IMR-90 (cell line): ENCODE results near the gene CBFA2T3. TPM values are rescaled to one million over a fixed set of nuclear protein-coding genes. Genes with fewer than 3 reads are reported as not detected.

ENCODE experiments used
- ATAC-seq: fragments of 200-7000 bp; cut with Tn5 transposase; 2 replicates; pipeline ENCODE4 v1.9.1; 2020; ENCODE audit warnings: low read depth, mild to moderate bottlenecking, moderate library complexity
- BruUV-seq: library from RNA; stranded (reverse); fragments of 400-500 nt; replicated peaks from 2 replicates; lab custom pipeline; 2021; lab: Mats Ljungman, UMichigan
- CTCF ChIA-PET: fragments of 300-600 bp; formaldehyde crosslinking; extraction: SDS; loops from one replicate; lab custom pipeline; 2021; ENCODE audit warnings: antibody characterized with exemption; lab: Yijun Ruan, JAX
- POLR2A ChIA-PET: fragments of 300-600 bp; sonication (Branson Sonifier 250); formaldehyde crosslinking; loops from one replicate; lab custom pipeline; 2022; ENCODE audit warnings: antibody characterized with exemption; ENCODE audit not compliant: unreplicated experiment; lab: Charles Lee
- DNase-seq: peaks from one replicate; pipeline ENCODE4 v3.0.0; 2013
- H2AFZ ChIP-seq: replicated peaks from 2 replicates; pipeline ENCODE3; 2013; ENCODE audit warnings: low read length, mild to moderate bottlenecking; ENCODE audit not compliant: poor library complexity
- H2AK5ac ChIP-seq: 2 replicates; pipeline ENCODE4 v1.6.1; 2013; ENCODE audit warnings: low read depth, low read length, inconsistent platforms
- H2AK9ac ChIP-seq: replicated peaks from 2 replicates; pipeline ENCODE3; 2013; ENCODE audit warnings: mild to moderate bottlenecking, low read depth, low read length, moderate library complexity; ENCODE audit not compliant: poor library complexity
- H2BK120ac ChIP-seq: 2 replicates; pipeline ENCODE4 v1.6.1; 2013; ENCODE audit warnings: low read depth, low read length, inconsistent platforms
- H2BK15ac ChIP-seq: 3 replicates; pipeline ENCODE4 v1.6.1; 2013; ENCODE audit warnings: low read depth, low read length, inconsistent platforms
- H2BK20ac ChIP-seq: 2 replicates; pipeline ENCODE4 v1.6.1; 2013; ENCODE audit warnings: low read depth, mild to moderate bottlenecking, inconsistent platforms, low read length, moderate library complexity
- H2BK5ac ChIP-seq: 2 replicates; pipeline ENCODE4 v1.6.1; 2013; ENCODE audit warnings: mild to moderate bottlenecking, low read depth, low read length, inconsistent platforms; ENCODE audit not compliant: poor library complexity, severe bottlenecking
- H3K14ac ChIP-seq: replicated peaks from 2 replicates; pipeline ENCODE4 v1.6.1; 2013; ENCODE audit warnings: low read depth, low read length, inconsistent platforms
- H3K18ac ChIP-seq: 2 replicates; pipeline ENCODE4 v1.6.1; 2013; ENCODE audit warnings: low read depth, low read length, control low read depth
- H3K23ac ChIP-seq: 2 replicates; pipeline ENCODE4 v1.6.1; 2013; ENCODE audit warnings: low read depth, low read length, inconsistent platforms
- H3K27ac ChIP-seq: 2 replicates; pipeline ENCODE4 v1.5.1; 2013; ENCODE audit warnings: mild to moderate bottlenecking, control low read depth, low read length; ENCODE audit not compliant: insufficient read depth
- H3K27me3 ChIP-seq: 2 replicates; pipeline ENCODE4 v1.6.1; 2013; ENCODE audit warnings: low read length; ENCODE audit not compliant: control insufficient read depth, insufficient read depth
- H3K36me3 ChIP-seq: 2 replicates; pipeline ENCODE4 v1.6.1; 2013; ENCODE audit warnings: low read length, mixed read lengths; ENCODE audit not compliant: control insufficient read depth, insufficient read depth
- H3K4ac ChIP-seq: 2 replicates; pipeline ENCODE4 v1.6.1; 2013; ENCODE audit warnings: low read depth, low read length, inconsistent platforms
- H3K4me1 ChIP-seq: 2 replicates; pipeline ENCODE4 v1.6.1; 2013; ENCODE audit warnings: low read length, mixed read lengths; ENCODE audit not compliant: control insufficient read depth, insufficient read depth
- H3K4me2 ChIP-seq: 2 replicates; pipeline ENCODE4 v1.6.1; 2013; ENCODE audit warnings: low read depth, mild to moderate bottlenecking, control low read depth, low read length, moderate library complexity
- H3K4me3 ChIP-seq: 2 replicates; pipeline ENCODE4 v1.5.1; 2013; ENCODE audit warnings: low read depth, mild to moderate bottlenecking, control low read depth, low read length, moderate library complexity; ENCODE audit not compliant: insufficient read depth
- H3K56ac ChIP-seq: 2 replicates; pipeline ENCODE4 v1.6.1; 2013; ENCODE audit warnings: low read length, inconsistent platforms; ENCODE audit not compliant: insufficient read depth; ENCODE audit errors: extremely low read depth
- H3K79me1 ChIP-seq, 2 experiments: 2 replicates each; pipeline ENCODE4 v1.6.1; 2013; ENCODE audit warnings: low read length in 2 of 2, inconsistent platforms in 1 of 2, low read depth in 1 of 2
- H3K9ac ChIP-seq: 2 replicates; pipeline ENCODE4 v1.6.1; 2013; ENCODE audit warnings: low read depth, low read length, control low read depth
- H3K9me1 ChIP-seq: 2 replicates; pipeline ENCODE4 v1.6.1; 2013; ENCODE audit warnings: low read length, inconsistent platforms; ENCODE audit not compliant: insufficient read depth
- H3K9me3 ChIP-seq: 2 replicates; pipeline ENCODE4 v1.6.1; 2013; ENCODE audit warnings: low read length; ENCODE audit not compliant: control insufficient read depth, insufficient read depth
- H4K20me1 ChIP-seq: 2 replicates; pipeline ENCODE4 v1.6.1; 2013; ENCODE audit warnings: low read length, inconsistent platforms; ENCODE audit not compliant: insufficient read depth
- H4K5ac ChIP-seq: 2 replicates; pipeline ENCODE4 v1.6.1; 2013; ENCODE audit warnings: mild to moderate bottlenecking, low read depth, low read length, control low read depth
- H4K8ac ChIP-seq, 2 experiments: 2 replicates each; pipeline ENCODE4 v1.6.1; 2013; ENCODE audit warnings: low read depth in 2 of 2, low read length in 2 of 2, control low read depth in 1 of 2, inconsistent platforms in 1 of 2
- H4K91ac ChIP-seq: 2 replicates; pipeline ENCODE4 v1.6.1; 2013; ENCODE audit warnings: low read depth, low read length, inconsistent platforms; ENCODE audit not compliant: insufficient read depth
- CHD1 ChIP-seq: IDR thresholded peaks from 2 replicates; pipeline ENCODE4 v1.6.1; 2012; ENCODE audit warnings: low read depth, low read length, improper control_type of control experiment
- MAZ ChIP-seq: IDR thresholded peaks from 2 replicates; pipeline ENCODE4 v1.6.1; 2012; ENCODE audit warnings: low read depth, mild to moderate bottlenecking, low read length, improper control_type of control experiment, moderate library complexity, borderline replicate concordance
- MXI1 ChIP-seq: IDR thresholded peaks from 2 replicates; pipeline ENCODE4 v1.6.1; 2012; ENCODE audit warnings: low read depth, mild to moderate bottlenecking, low read length, moderate library complexity, borderline replicate concordance
- NFE2L2 ChIP-seq: fragments of 150-350 bp; IDR thresholded peaks from 2 replicates; pipeline ENCODE4 v1.6.1; 2016; ENCODE audit warnings: low read depth, mild to moderate bottlenecking, low read length
- POLR2A ChIP-seq: IDR thresholded peaks from 2 replicates; pipeline ENCODE4 v1.6.1; 2012; ENCODE audit warnings: mild to moderate bottlenecking, low read depth, low read length
- RCOR1 ChIP-seq: IDR thresholded peaks from 2 replicates; pipeline ENCODE4 v1.6.1; 2012; ENCODE audit warnings: mild to moderate bottlenecking, low read length, improper control_type of control experiment; ENCODE audit not compliant: insufficient replicate concordance
- WGBS, 2 experiments: methylation state at CpG; one replicate each; pipeline versions ENCODE4 v1.1.5 to v1.1.7; 2013; ENCODE audit warnings: missing lambda C conversion rate in 2 of 2; ENCODE audit not compliant: insufficient read length in 1 of 2; ENCODE audit errors: extremely low coverage in 2 of 2; 5-methylcytosine and 5-hydroxymethylcytosine counted together
- dilution Hi-C: fragments of 300-500 bp; cut with HindIII; formaldehyde crosslinking; loops from one replicate; pipeline ENCODE4 v1.14.3; 2018; ENCODE audit warnings: low sequenced_read_pairs; ENCODE audit not compliant: unreplicated experiment
- in situ Hi-C: fragments of 300-500 bp; cut with MboI; formaldehyde crosslinking; loops from 3 replicates; pipeline ENCODE4 v1.14.3; 2019; ENCODE audit warnings: low sequenced_read_pairs, inconsistent platforms, mixed read lengths
- intact Hi-C: fragments of 100-400 bp; cut with micrococcal nuclease; formaldehyde crosslinking; loops from 2 replicates; pipeline ENCODE4 v1.10.0; 2022
- polyA plus RNA-seq, 3 experiments: library from polyadenylated mRNA; depleted of rRNA; stranded (reverse); fragments of >200 nt; gene quantifications; 2 replicates each; pipeline ENCODE4 v1.2.3, GENCODE V29; 2012; ENCODE audit warnings: low replicate concordance in 1 of 3
- total RNA-seq: library from RNA; depleted of rRNA; stranded (reverse); fragments of >200 nt; gene quantifications from 2 replicates; pipeline ENCODE4 v1.2.3, GENCODE V29; 2012
- TF ChIP-seq, protein P1 (sequence below): fragments of 150-350 bp; IDR thresholded peaks from 2 replicates; pipeline ENCODE4 v1.6.1; 2017; ENCODE audit warnings: mild to moderate bottlenecking, antibody characterized with exemption, low read length, low read depth

The CBFA2T3 gene
- total and polyA plus RNA-seq, 2 of the 4 experiments (the other 2 are of a cell fraction) = not detected

- no peaks in the 10 kb centered on the region for H3K9me1 ChIP-seq
- H2AFZ ChIP-seq = no peak overlapping the region
- no peaks in the 10 kb centered on the region for H3K36me3 ChIP-seq
- dilution Hi-C loops = no loop called here
- ChIA-PET CTCF (no interaction called here), POLR2A (no interaction called here)
- H2BK15ac ChIP-seq = no peak overlapping the region
- no peak overlapping the region for H3K14ac ChIP-seq
- H3K27me3 ChIP-seq = peaks cover 2% of the 10 kb centered on the region; the same call in 1 of the 2 replicates
- no peak overlapping the region for H3K56ac ChIP-seq
- H3K18ac ChIP-seq = no peak overlapping the region
- intact Hi-C loops = no loop called here
- H3K27ac ChIP-seq = no peak overlapping the region
- 58% methylated on average over 9 of the region's 19 CpGs; no CpG with 5 or more reads in 1 of the 2 experiments for WGBS, 2 experiments
- H2AK9ac ChIP-seq = no peak overlapping the region
- no peaks in the 10 kb centered on the region for H3K4me1 ChIP-seq
- no peak overlapping the region for H3K4me2 ChIP-seq
- H3K9me3 ChIP-seq = no peaks in the 10 kb centered on the region; the same call in 1 of the 2 replicates
- H3K4ac ChIP-seq = no peak overlapping the region
- no peak overlapping the region for H4K8ac ChIP-seq
- H3K4me3 ChIP-seq = no peak overlapping the region
- TF ChIP-seq, protein P1, sequence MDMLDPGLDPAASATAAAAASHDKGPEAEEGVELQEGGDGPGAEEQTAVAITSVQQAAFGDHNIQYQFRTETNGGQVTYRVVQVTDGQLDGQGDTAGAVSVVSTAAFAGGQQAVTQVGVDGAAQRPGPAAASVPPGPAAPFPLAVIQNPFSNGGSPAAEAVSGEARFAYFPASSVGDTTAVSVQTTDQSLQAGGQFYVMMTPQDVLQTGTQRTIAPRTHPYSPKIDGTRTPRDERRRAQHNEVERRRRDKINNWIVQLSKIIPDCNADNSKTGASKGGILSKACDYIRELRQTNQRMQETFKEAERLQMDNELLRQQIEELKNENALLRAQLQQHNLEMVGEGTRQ = no peak
- TF ChIP-seq MXI1 = no peak
- TF ChIP-seq MAZ = no peak
- TF ChIP-seq RCOR1 = no peak
- no peak for TF ChIP-seq NFE2L2
- no peak for TF ChIP-seq CHD1
- TF ChIP-seq POLR2A = no peak
- H4K20me1 ChIP-seq = no peaks in the 10 kb centered on the region
- H3K23ac ChIP-seq = no peak overlapping the region
- DNase-seq (no peak), ATAC-seq (no peak)
- no peak overlapping the region for H4K5ac ChIP-seq
- no peak overlapping the region for H2BK5ac ChIP-seq
- BruUV-seq = no TSS peak
- no peak overlapping the region for H2AK5ac ChIP-seq
- H4K91ac ChIP-seq = no peak overlapping the region
- in situ Hi-C loops = no loop called here
- H3K79me1 ChIP-seq = no peaks in the 10 kb centered on the region
- H2BK20ac ChIP-seq = no peak overlapping the region
- no peak overlapping the region for H2BK120ac ChIP-seq
- H3K9ac ChIP-seq = no peak overlapping the region
Measured at GRCh38 chr16:89014403-89015230, 37.6 kb upstream of the CBFA2T3 start.
